WTC11 (cell line): ENCODE results near the gene GSX2.

Experiments
- ATF2 ChIP-seq: sonication (generic); formaldehyde crosslinking; IDR thresholded peaks from 2 replicates; pipeline ENCODE4 v1.8.1; 2022; ENCODE audit warnings: low read depth, missing genetic modification reagents, borderline replicate concordance
- ATF3 ChIP-seq: sonication (generic); formaldehyde crosslinking; conservative IDR thresholded peaks from 2 replicates; pipeline ENCODE4 v1.8.1; 2022; ENCODE audit warnings: mild to moderate bottlenecking, missing genetic modification reagents
- CREB1 ChIP-seq: sonication (generic); formaldehyde crosslinking; IDR thresholded peaks from 2 replicates; pipeline ENCODE4 v1.8.0; 2023; ENCODE audit warnings: mild to moderate bottlenecking, missing genetic modification reagents
- CTCF ChIP-seq: fragments of 200-600 bp; IDR thresholded peaks from 2 replicates; pipeline ENCODE4 v1.8.0; 2022; ENCODE audit warnings: antibody characterized with exemption
- NR1H2 ChIP-seq: sonication (generic); formaldehyde crosslinking; IDR thresholded peaks from 2 replicates; pipeline ENCODE4 v1.9.0; 2021; ENCODE audit warnings: mild to moderate bottlenecking, moderate library complexity, missing genetic modification reagents
- PRDM15 ChIP-seq: sonication (generic); formaldehyde crosslinking; IDR thresholded peaks from 2 replicates; pipeline ENCODE4 v1.8.0; 2022; ENCODE audit warnings: missing genetic modification reagents
- USF1 ChIP-seq: sonication (generic); formaldehyde crosslinking; IDR thresholded peaks from 2 replicates; pipeline ENCODE4 v1.8.0; 2022; ENCODE audit warnings: mild to moderate bottlenecking, missing genetic modification reagents
- ZBTB21 ChIP-seq: sonication (generic); formaldehyde crosslinking; IDR thresholded peaks from 2 replicates; pipeline ENCODE4 v1.8.1; 2023; ENCODE audit warnings: mild to moderate bottlenecking, missing genetic modification reagents, borderline replicate concordance
- ZNF512 ChIP-seq: sonication (generic); formaldehyde crosslinking; IDR thresholded peaks from 2 replicates; pipeline ENCODE4 v1.8.1; 2022; ENCODE audit warnings: missing genetic modification reagents, borderline replicate concordance

- TF ChIP-seq PRDM15 (CRISPR knock-in tag): no peak
- no peak for TF ChIP-seq NR1H2 (CRISPR knock-in tag)
- no peak for TF ChIP-seq ZNF512 (CRISPR knock-in tag)
- no peak for TF ChIP-seq USF1
- no peak for TF ChIP-seq ATF2 (CRISPR knock-in tag)
- no peak for TF ChIP-seq ZBTB21
- no peak for TF ChIP-seq ATF3 (CRISPR knock-in tag)
- no peak for TF ChIP-seq CTCF
- no peak for TF ChIP-seq CREB1 (CRISPR knock-in tag)
Measured at GRCh38 chr4:54102531-54103106, 2.7 kb downstream of the GSX2 start.
